Neuronal stem cell (in vitro differentiated cells): Measurements from ENCODE around the gene MACROD2.
A peak's percentile ranks its signal among the peaks of the same experiment; 100 is the strongest.

Experiments
- DNase-seq: peaks from one replicate; pipeline ENCODE4 v3.0.0-alpha.2; 2013; ENCODE audit warnings: low spot score
- H2AFZ ChIP-seq: one replicate; pipeline ENCODE4 v1.6.1; 2013; ENCODE audit warnings: mild to moderate bottlenecking, low read length, inconsistent platforms
- H2AK5ac ChIP-seq: 2 replicates; pipeline ENCODE4 v1.6.1; 2013; ENCODE audit warnings: low read depth, mild to moderate bottlenecking, inconsistent platforms, low read length, moderate library complexity, mixed read lengths
- H2BK120ac ChIP-seq: 2 replicates; pipeline ENCODE4 v1.6.1; 2013; ENCODE audit warnings: low read depth, mild to moderate bottlenecking, inconsistent platforms, low read length, moderate library complexity, mixed read lengths
- H2BK12ac ChIP-seq: one replicate; pipeline ENCODE4 v1.6.1; 2013; ENCODE audit warnings: low read length, inconsistent platforms
- H2BK15ac ChIP-seq: 2 replicates; pipeline ENCODE4 v1.6.1; 2013; ENCODE audit warnings: mild to moderate bottlenecking, low read length, inconsistent platforms, mixed read lengths
- H2BK5ac ChIP-seq: one replicate; pipeline ENCODE4 v1.6.1; 2013; ENCODE audit warnings: inconsistent platforms, mild to moderate bottlenecking, low read length, moderate library complexity
- H3K14ac ChIP-seq: one replicate; pipeline ENCODE4 v1.6.1; 2013; ENCODE audit warnings: low read length, inconsistent platforms
- H3K18ac ChIP-seq: 2 replicates; pipeline ENCODE4 v1.6.1; 2013; ENCODE audit warnings: low read length, inconsistent platforms
- H3K23ac ChIP-seq: 2 replicates; pipeline ENCODE4 v1.6.1; 2013; ENCODE audit warnings: low read depth, mild to moderate bottlenecking, mixed read lengths, low read length, inconsistent platforms; ENCODE audit not compliant: poor library complexity
- H3K27ac ChIP-seq: replicated peaks from 3 replicates; pipeline ENCODE4 v1.5.1; 2013; ENCODE audit warnings: low read length, inconsistent platforms
- H3K27me3 ChIP-seq, 3 experiments: 2 replicates each; pipeline ENCODE4 v1.6.1; 2013; ENCODE audit warnings: low read length in 3 of 3, mild to moderate bottlenecking in 2 of 3, inconsistent platforms in 1 of 3, low read depth in 1 of 3, mixed read lengths in 1 of 3, moderate library complexity in 1 of 3; ENCODE audit not compliant: control insufficient read depth in 3 of 3, insufficient read depth in 3 of 3
- H3K36me3 ChIP-seq, 2 donors: replicated peaks in 1 of 2; 2 replicates each; pipeline ENCODE4 v1.6.1; 2013; ENCODE audit warnings: low read length in 2 of 2; ENCODE audit not compliant: control insufficient read depth in 2 of 2, insufficient read depth in 2 of 2
- H3K4ac ChIP-seq: 2 replicates; pipeline ENCODE4 v1.6.1; 2013; ENCODE audit warnings: inconsistent platforms, mild to moderate bottlenecking, low read length, moderate library complexity
- H3K4me1 ChIP-seq, 2 donors: 1 replicate in 1 of 2; 2 replicates in 1 of 2; pipeline ENCODE4 v1.6.1; 2013; ENCODE audit warnings: low read length in 2 of 2, low read depth in 1 of 2; ENCODE audit not compliant: control insufficient read depth in 2 of 2, insufficient read depth in 1 of 2
- H3K4me2 ChIP-seq: one replicate; pipeline ENCODE4 v1.6.1; 2013; ENCODE audit warnings: mild to moderate bottlenecking, low read length, inconsistent platforms; ENCODE audit not compliant: insufficient read depth, poor library complexity, severe bottlenecking
- H3K4me3 ChIP-seq, 2 donors: 2 replicates each; pipeline ENCODE4 v1.5.1; 2013; ENCODE audit warnings: low read length in 2 of 2, mild to moderate bottlenecking in 2 of 2, inconsistent platforms in 1 of 2, moderate library complexity in 1 of 2
- H3K79me1 ChIP-seq: one replicate; pipeline ENCODE4 v1.6.1; 2013; ENCODE audit warnings: low read depth, mild to moderate bottlenecking, inconsistent platforms, low read length, moderate library complexity
- H3K9ac ChIP-seq: one replicate; pipeline ENCODE4 v1.6.1; 2013; ENCODE audit warnings: mild to moderate bottlenecking, low read depth, low read length, inconsistent platforms; ENCODE audit not compliant: poor library complexity
- H3K9me3 ChIP-seq, 2 donors: replicated peaks in 1 of 2; 2 replicates each; pipeline versions ENCODE3 to v1.6.1; 2013; ENCODE audit warnings: low read length in 2 of 2, mild to moderate bottlenecking in 2 of 2, inconsistent platforms in 1 of 2, low read depth in 1 of 2, mixed read lengths in 1 of 2, moderate library complexity in 1 of 2; ENCODE audit not compliant: control insufficient read depth in 2 of 2, insufficient read depth in 1 of 2
- H4K8ac ChIP-seq: one replicate; pipeline ENCODE4 v1.6.1; 2013; ENCODE audit warnings: low read depth, mild to moderate bottlenecking, inconsistent platforms, low read length, moderate library complexity
- H4K91ac ChIP-seq: one replicate; pipeline ENCODE4 v1.6.1; 2013; ENCODE audit warnings: low read length, low read depth, mild to moderate bottlenecking, inconsistent platforms; ENCODE audit not compliant: poor library complexity
- WGBS, 2 donors: extraction: QIAGEN DNeasy Blood & Tissue Kit; methylation state at CpG; one replicate each; pipeline ENCODE4 v1.1.7; 2013; ENCODE audit warnings: missing lambda C conversion rate in 2 of 2, mixed read lengths in 1 of 2; ENCODE audit not compliant: insufficient read length in 2 of 2, insufficient replicate concordance in 1 of 2; ENCODE audit errors: extremely low coverage in 2 of 2; 5-methylcytosine and 5-hydroxymethylcytosine counted together

The MACROD2 gene

DNA sequence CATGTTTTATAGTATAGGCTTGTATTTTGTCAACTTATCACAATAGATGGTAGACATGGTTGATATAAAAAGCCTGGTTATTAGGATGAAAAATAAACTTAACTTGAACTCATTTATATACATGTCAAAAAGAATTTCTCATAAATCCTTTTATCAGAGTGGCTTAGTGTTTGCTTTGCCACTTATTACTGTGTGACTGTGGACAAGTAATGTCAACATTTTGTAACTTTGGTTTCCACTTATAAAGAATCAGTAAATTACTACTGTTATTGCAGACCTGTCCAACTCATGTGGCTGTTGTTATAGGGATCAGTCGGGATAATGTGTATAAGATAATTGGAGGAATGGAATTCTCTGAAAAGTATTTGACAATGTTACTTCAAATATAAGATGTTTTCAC lies 1236.9 kb downstream of the MACROD2 start:
- no peak overlapping the region for H2BK5ac ChIP-seq

DNA sequence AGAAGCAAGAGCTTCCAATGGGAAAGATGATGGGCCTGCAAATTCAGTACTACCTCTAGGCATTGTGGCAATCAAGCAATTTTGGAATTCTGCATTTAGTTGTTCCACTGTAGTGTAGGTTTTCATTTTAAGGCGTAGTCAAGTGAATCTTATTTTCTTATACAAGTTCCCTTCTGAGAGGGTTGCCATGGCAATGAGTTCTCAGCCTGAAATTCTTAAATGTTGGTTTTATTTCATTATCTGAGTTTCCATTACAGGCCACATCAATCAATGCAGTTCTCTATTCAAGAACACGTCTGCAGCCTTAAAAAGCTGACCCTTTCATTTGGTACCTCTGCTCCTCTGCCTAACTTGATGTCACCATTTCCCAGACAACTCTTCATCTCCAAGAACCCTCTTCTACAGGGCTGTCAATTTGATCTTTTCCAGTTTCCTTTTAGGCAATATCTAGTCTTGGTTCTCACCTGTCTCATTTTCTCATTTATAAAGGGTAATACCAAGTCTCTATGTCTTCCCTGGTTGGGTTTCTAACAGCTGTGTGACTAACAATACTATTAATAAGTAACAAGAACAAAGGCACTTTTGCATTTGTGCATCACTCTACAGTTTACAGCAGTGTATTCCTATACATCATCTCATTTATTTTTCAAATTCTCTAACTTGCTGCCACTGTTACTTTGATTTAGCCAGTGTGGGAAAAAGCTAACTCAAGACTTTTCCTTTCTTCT lies 1240.3 kb downstream of the MACROD2 start:
- WGBS, 2 donors: no CpG with 5 or more reads among the region's 2 CpGs
- no peaks in the 10 kb centered on the region for H3K79me1 ChIP-seq
- no peaks in the 10 kb centered on the region for H3K27me3 ChIP-seq
- H2AK5ac ChIP-seq: no peak overlapping the region
- DNase-seq: no peak
- no peak overlapping the region for H4K91ac ChIP-seq
- no peak overlapping the region for H2BK12ac ChIP-seq
- peaks cover 0 to 8% of the 10 kb centered on the region in 2 donors for H3K4me1 ChIP-seq
- H3K18ac ChIP-seq: no peak overlapping the region
- no peaks in the 10 kb centered on the region for H3K36me3 ChIP-seq
- no peak overlapping the region for H2AFZ ChIP-seq
- H3K4me3 ChIP-seq: no peak overlapping the region
- H4K8ac ChIP-seq: no peak overlapping the region
- H3K9me3 ChIP-seq: no peaks in the 10 kb centered on the region
- H3K14ac ChIP-seq: no peak overlapping the region
- H3K4ac ChIP-seq: no peak overlapping the region
- H3K23ac ChIP-seq: no peak overlapping the region
- no peak overlapping the region for H3K9ac ChIP-seq
- H3K27ac ChIP-seq: no peak overlapping the region
- no peak overlapping the region for H3K4me2 ChIP-seq
- H2BK120ac ChIP-seq: no peak overlapping the region
- H2BK15ac ChIP-seq: no peak overlapping the region
- H2BK5ac ChIP-seq: no peak overlapping the region

More for the DNA sequence above, 1236.9 kb downstream of the MACROD2 start:
- no CpG with 5 or more reads among the region's 1 CpG for WGBS, 2 donors
- no peak for DNase-seq
- no peak overlapping the region for H3K4me3 ChIP-seq
- no peak overlapping the region for H3K18ac ChIP-seq
- H3K9me3 ChIP-seq: peaks cover 0 to 7% of the 10 kb centered on the region in 2 donors
- no peak overlapping the region for H4K91ac ChIP-seq
- no peak overlapping the region for H2BK15ac ChIP-seq
- no peak overlapping the region for H4K8ac ChIP-seq
- no peak overlapping the region for H2AFZ ChIP-seq
- no peak overlapping the region for H3K14ac ChIP-seq
- H3K4ac ChIP-seq: no peak overlapping the region
- H2BK120ac ChIP-seq: no peak overlapping the region
- H2AK5ac ChIP-seq: no peak overlapping the region
- H3K27me3 ChIP-seq: no peaks in the 10 kb centered on the region
- H3K36me3 ChIP-seq: no peaks in the 10 kb centered on the region
- H3K23ac ChIP-seq: no peak overlapping the region
- no peak overlapping the region for H3K27ac ChIP-seq
- no peak overlapping the region for H3K9ac ChIP-seq
- H3K4me2 ChIP-seq: no peak overlapping the region
- no peaks in the 10 kb centered on the region for H3K79me1 ChIP-seq
- no peak overlapping the region for H2BK12ac ChIP-seq
- peaks cover 0 to 8% of the 10 kb centered on the region in 2 donors for H3K4me1 ChIP-seq

- no peak overlapping the region for H2BK120ac ChIP-seq
- H3K27ac ChIP-seq: no peak overlapping the region
- H3K4me3 ChIP-seq: no peak overlapping the region
- H2BK12ac ChIP-seq: no peak overlapping the region
- no peaks in the 10 kb centered on the region for H3K36me3 ChIP-seq
- no peak overlapping the region for H3K4ac ChIP-seq
- H3K14ac ChIP-seq: no peak overlapping the region
- H3K23ac ChIP-seq: no peak overlapping the region
- no peak overlapping the region for H4K91ac ChIP-seq
- no CpG with 5 or more reads among the region's 1 CpG for WGBS, 2 donors
- H3K79me1 ChIP-seq: no peaks in the 10 kb centered on the region
- no peak overlapping the region for H2BK15ac ChIP-seq
- H2AFZ ChIP-seq: no peak overlapping the region
- no peak overlapping the region for H3K18ac ChIP-seq
- H3K27me3 ChIP-seq: no peaks in the 10 kb centered on the region
- H3K4me2 ChIP-seq: no peak overlapping the region
- H3K9me3 ChIP-seq: no peaks in the 10 kb centered on the region
- no peak overlapping the region for H2BK5ac ChIP-seq
- H2AK5ac ChIP-seq: no peak overlapping the region
- no peak overlapping the region for H3K9ac ChIP-seq
- peak; percentile 14 for DNase-seq
- peaks cover 0 to 8% of the 10 kb centered on the region in 2 donors for H3K4me1 ChIP-seq
- H4K8ac ChIP-seq: no peak overlapping the region
These were observed 1241.5 kb downstream of the MACROD2 start for GRCh38 chr20:15236812-15237211.

DNA sequence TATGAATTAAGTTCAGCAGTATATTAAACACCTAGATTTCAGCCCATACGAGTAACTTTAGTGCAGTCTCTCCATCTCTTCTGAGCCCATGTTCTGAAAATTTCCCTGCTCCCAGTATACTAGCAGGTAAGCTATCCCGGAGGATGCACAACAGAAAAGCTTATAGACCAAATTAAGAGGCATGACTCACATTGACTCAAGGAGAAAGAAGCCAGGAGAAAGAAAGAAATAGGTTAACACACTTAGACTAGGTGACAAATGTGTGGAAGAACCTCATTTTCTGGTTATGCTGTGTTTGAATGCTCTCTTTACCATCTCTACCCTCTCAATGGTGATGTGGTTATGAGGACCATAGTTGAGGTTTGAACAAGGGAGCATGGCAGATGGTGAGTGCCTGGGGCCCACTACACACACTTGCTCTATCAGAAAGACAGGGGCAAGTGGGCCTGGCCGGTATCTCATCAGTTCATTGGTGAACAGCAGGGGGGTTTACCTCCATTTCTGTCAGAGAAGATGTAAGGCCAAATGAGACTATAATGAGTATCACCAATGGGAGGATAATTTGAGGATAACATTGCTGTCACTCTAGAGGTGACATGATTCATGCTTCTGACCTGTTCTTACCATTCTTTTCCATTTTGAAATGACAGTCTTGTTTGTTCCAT lies 1244.4 kb downstream of the MACROD2 start:
- H2BK120ac ChIP-seq: no peak overlapping the region
- no peak overlapping the region for H2AK5ac ChIP-seq
- no CpG with 5 or more reads among the region's 3 CpGs for WGBS, 2 donors
- no peak overlapping the region for H2AFZ ChIP-seq
- H2BK5ac ChIP-seq: no peak overlapping the region
- no peak overlapping the region for H3K23ac ChIP-seq
- no peak overlapping the region for H3K9ac ChIP-seq
- no peak overlapping the region for H2BK15ac ChIP-seq
- DNase-seq: no peak
- H3K27ac ChIP-seq: no peak overlapping the region
- no peak overlapping the region for H4K8ac ChIP-seq
- no peaks in the 10 kb centered on the region for H3K79me1 ChIP-seq
- H3K27me3 ChIP-seq: no peaks in the 10 kb centered on the region
- no peak overlapping the region for H3K4me3 ChIP-seq
- no peak overlapping the region for H3K4ac ChIP-seq
- no peak overlapping the region for H3K4me2 ChIP-seq
- no peak overlapping the region for H2BK12ac ChIP-seq
- no peaks in the 10 kb centered on the region for H3K36me3 ChIP-seq
- no peak overlapping the region for H4K91ac ChIP-seq
- no peak overlapping the region for H3K18ac ChIP-seq
- H3K14ac ChIP-seq: no peak overlapping the region
- peaks cover 0 to 8% of the 10 kb centered on the region in 2 donors for H3K4me1 ChIP-seq
- no peaks in the 10 kb centered on the region for H3K9me3 ChIP-seq
